ENCODE results near the gene NPBWR2. TPM values are rescaled to one million over a fixed set of nuclear protein-coding genes. Genes with fewer than 3 reads are reported as not detected.

The NPBWR2 gene
- total RNA-seq, 1 donor from 2014 or later = not detected

DNA sequence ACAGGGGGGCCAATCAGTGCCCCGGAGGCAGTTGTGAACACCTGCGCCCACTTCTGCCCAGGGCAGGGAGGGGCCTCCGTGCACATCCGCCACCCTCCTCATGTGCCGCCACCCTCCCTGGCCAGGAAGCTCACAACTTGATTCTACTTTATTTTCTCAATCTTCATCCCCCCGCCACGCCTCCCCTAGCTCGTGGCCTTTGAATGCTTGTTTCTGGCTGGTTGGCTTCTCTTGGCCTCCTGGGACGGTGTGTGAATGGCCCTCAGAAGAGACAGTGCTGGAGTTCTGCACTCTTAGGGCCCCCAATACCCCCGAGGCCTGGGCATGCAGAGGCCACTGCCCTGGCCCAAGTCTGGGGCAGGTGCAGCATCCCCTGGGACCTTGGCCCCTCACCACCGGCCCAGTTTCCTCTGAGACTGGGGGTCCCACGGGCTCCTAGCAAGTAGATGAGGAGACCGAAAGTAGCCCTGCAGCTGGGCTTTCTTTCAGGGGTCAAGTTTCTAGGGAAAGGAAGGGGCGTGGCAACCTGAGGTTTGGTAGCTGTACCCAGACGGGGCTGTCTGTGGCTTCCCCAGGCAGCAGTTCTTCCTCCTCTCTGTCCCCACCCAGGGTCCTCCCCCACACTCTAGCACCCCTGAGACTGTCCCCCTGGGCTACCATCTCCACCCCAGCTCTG, 29.4 kb downstream of the NPBWR2 start:
- no peak for FAIRE-seq

DNA sequence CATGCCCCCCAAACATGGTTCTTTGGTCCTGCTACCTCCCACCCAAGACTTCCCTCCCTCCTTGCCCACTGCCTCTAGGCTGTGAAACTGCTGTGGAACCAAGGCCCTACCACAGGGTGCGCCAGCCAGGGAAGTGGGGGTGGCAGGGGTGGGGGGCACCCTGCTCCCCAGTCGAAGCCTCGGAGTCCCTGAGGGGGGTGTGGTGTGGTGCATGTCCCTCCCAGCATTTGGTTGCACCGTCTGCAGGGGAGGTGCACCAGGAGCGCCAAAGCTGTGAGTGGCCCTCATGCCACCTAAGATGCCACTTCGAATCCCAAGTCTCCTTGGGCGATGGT, 29.9 kb downstream of the NPBWR2 start:
- Mint-ChIP-seq H3K4me1 (ENCODE audit: low read depth, unreplicated experiment) (no peaks in the 10 kb centered on the region), H3K36me3 (ENCODE audit: low read depth, unreplicated experiment) (no peaks in the 10 kb centered on the region), H3K27me3 (ENCODE audit: low read depth, unreplicated experiment) (no peaks in the 10 kb centered on the region), H3K27ac (ENCODE audit: unreplicated experiment) (no peak overlapping the region), H3K9me3 (ENCODE audit: unreplicated experiment) (no peaks in the 10 kb centered on the region), H3K4me3 (ENCODE audit: unreplicated experiment) (no peak overlapping the region)
- Histone ChIP-seq H3K27ac (ENCODE audit: low read depth, low read length) (no peak overlapping the region), H3K9ac (ENCODE audit: low read length) (no peak overlapping the region), H4K20me1 (ENCODE audit: insufficient read depth, low read length) (peaks cover 15% of the 10 kb centered on the region), H3K4me2 (ENCODE audit: low read length) (no peak overlapping the region), H3K36me3 (ENCODE audit: insufficient read depth, low read length) (no peaks in the 10 kb centered on the region), H3K4me1 (ENCODE audit: insufficient read depth, low read length) (peaks cover 8% of the 10 kb centered on the region), H3K27me3 (ENCODE audit: insufficient read depth, low read length) (no peaks in the 10 kb centered on the region), H3K4me3 (ENCODE audit: insufficient read depth, low read depth, low read length) (no peak overlapping the region), H3K9me3 (ENCODE audit: insufficient read depth, low read depth, low read length) (no peaks in the 10 kb centered on the region), H2AFZ (ENCODE audit: low read depth, low read length) (no peak overlapping the region), H3K79me2 (ENCODE audit: insufficient read depth, low read length) (no peaks in the 10 kb centered on the region)
- no peak for DNase-seq (ENCODE audit: low read depth)
- TF ChIP-seq EZH2 (IDR thresholded peaks at IDR 0.05; ENCODE audit: insufficient read depth, low read length) = no peak
- TF ChIP-seq, protein P1, sequence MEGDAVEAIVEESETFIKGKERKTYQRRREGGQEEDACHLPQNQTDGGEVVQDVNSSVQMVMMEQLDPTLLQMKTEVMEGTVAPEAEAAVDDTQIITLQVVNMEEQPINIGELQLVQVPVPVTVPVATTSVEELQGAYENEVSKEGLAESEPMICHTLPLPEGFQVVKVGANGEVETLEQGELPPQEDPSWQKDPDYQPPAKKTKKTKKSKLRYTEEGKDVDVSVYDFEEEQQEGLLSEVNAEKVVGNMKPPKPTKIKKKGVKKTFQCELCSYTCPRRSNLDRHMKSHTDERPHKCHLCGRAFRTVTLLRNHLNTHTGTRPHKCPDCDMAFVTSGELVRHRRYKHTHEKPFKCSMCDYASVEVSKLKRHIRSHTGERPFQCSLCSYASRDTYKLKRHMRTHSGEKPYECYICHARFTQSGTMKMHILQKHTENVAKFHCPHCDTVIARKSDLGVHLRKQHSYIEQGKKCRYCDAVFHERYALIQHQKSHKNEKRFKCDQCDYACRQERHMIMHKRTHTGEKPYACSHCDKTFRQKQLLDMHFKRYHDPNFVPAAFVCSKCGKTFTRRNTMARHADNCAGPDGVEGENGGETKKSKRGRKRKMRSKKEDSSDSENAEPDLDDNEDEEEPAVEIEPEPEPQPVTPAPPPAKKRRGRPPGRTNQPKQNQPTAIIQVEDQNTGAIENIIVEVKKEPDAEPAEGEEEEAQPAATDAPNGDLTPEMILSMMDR (IDR thresholded peaks at IDR 0.05; ENCODE audit: insufficient read depth, low read depth, low read length) = no peak
- no peak for FAIRE-seq

More for the DNA sequence above, 29.4 kb downstream of the NPBWR2 start:
- Histone ChIP-seq H4K20me1 (ENCODE audit: insufficient read depth, low read length) (peaks cover 15% of the 10 kb centered on the region), H3K4me1 (ENCODE audit: insufficient read depth, low read length) (peaks cover 8% of the 10 kb centered on the region), H2AFZ (ENCODE audit: low read depth, low read length) (no peak overlapping the region), H3K4me3 (ENCODE audit: insufficient read depth, low read depth, low read length) (no peak overlapping the region), H3K27ac (ENCODE audit: low read depth, low read length) (no peak overlapping the region), H3K9me3 (ENCODE audit: insufficient read depth, low read depth, low read length) (no peaks in the 10 kb centered on the region), H3K4me2 (ENCODE audit: low read length) (peak overlapping the region; percentile 96), H3K79me2 (ENCODE audit: insufficient read depth, low read length) (no peaks in the 10 kb centered on the region), H3K9ac (ENCODE audit: low read length) (no peak overlapping the region), H3K36me3 (ENCODE audit: insufficient read depth, low read length) (no peaks in the 10 kb centered on the region), H3K27me3 (ENCODE audit: insufficient read depth, low read length) (peaks cover 3% of the 10 kb centered on the region)
- TF ChIP-seq, protein P1 (IDR thresholded peaks at IDR 0.05; ENCODE audit: insufficient read depth, low read depth, low read length) = no peak
- no peak for TF ChIP-seq EZH2 (IDR thresholded peaks at IDR 0.05; ENCODE audit: insufficient read depth, low read length)
- no peak overlapping the region for H3K27ac Mint-ChIP-seq (ENCODE audit: unreplicated experiment)
- H3K4me1 Mint-ChIP-seq (ENCODE audit: low read depth, unreplicated experiment) = no peaks in the 10 kb centered on the region
- no peaks in the 10 kb centered on the region for H3K27me3 Mint-ChIP-seq (ENCODE audit: low read depth, unreplicated experiment)
- H3K36me3 Mint-ChIP-seq (ENCODE audit: low read depth, unreplicated experiment) = no peaks in the 10 kb centered on the region
- H3K4me3 Mint-ChIP-seq (ENCODE audit: unreplicated experiment) = no peak overlapping the region
- DNase-seq (ENCODE audit: low read depth) = no peak
- H3K9me3 Mint-ChIP-seq (ENCODE audit: unreplicated experiment) = no peaks in the 10 kb centered on the region

DNA sequence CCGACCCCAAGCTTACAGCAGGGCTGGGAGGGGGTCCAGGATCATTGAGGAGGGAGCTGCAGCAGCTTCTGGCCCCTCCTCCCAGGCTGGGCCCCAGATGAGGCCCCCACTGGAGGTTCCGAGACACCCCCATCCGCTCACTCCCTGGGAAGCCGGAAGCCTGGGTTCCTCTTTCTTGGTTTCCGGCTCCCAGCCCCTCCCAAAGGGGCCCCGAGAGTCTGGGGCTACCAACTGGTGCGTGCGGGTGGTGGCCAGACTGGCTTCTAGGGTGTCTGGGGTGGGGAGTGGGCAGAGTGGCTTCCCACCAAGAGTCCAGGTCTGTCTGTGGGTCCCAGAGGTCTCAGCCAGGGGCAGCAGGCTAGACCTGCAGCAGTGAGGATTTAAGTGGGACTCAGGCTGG, 30.3 kb downstream of the NPBWR2 start:
- TF ChIP-seq, protein P1 (IDR thresholded peaks at IDR 0.05; ENCODE audit: insufficient read depth, low read depth, low read length) = no peak
- no peak for TF ChIP-seq EZH2 (IDR thresholded peaks at IDR 0.05; ENCODE audit: insufficient read depth, low read length)
- no peaks in the 10 kb centered on the region for H3K27me3 Mint-ChIP-seq (ENCODE audit: low read depth, unreplicated experiment)
- DNase-seq (ENCODE audit: low read depth) = no peak
- Histone ChIP-seq H3K4me3 (ENCODE audit: insufficient read depth, low read depth, low read length) (no peak overlapping the region), H3K36me3 (ENCODE audit: insufficient read depth, low read length) (no peaks in the 10 kb centered on the region), H3K4me1 (ENCODE audit: insufficient read depth, low read length) (peaks cover 8% of the 10 kb centered on the region), H3K9ac (ENCODE audit: low read length) (no peak overlapping the region), H2AFZ (ENCODE audit: low read depth, low read length) (no peak overlapping the region), H4K20me1 (ENCODE audit: insufficient read depth, low read length) (peaks cover 12% of the 10 kb centered on the region), H3K79me2 (ENCODE audit: insufficient read depth, low read length) (no peaks in the 10 kb centered on the region), H3K4me2 (ENCODE audit: low read length) (no peak overlapping the region), H3K27me3 (ENCODE audit: insufficient read depth, low read length) (no peaks in the 10 kb centered on the region), H3K9me3 (ENCODE audit: insufficient read depth, low read depth, low read length) (no peaks in the 10 kb centered on the region), H3K27ac (ENCODE audit: low read depth, low read length) (no peak overlapping the region)
- no peak overlapping the region for H3K4me3 Mint-ChIP-seq (ENCODE audit: unreplicated experiment)
- no peaks in the 10 kb centered on the region for H3K9me3 Mint-ChIP-seq (ENCODE audit: unreplicated experiment)
- no peaks in the 10 kb centered on the region for H3K36me3 Mint-ChIP-seq (ENCODE audit: low read depth, unreplicated experiment)
- no peaks in the 10 kb centered on the region for H3K4me1 Mint-ChIP-seq (ENCODE audit: low read depth, unreplicated experiment)
- FAIRE-seq = no peak
- H3K27ac Mint-ChIP-seq (ENCODE audit: unreplicated experiment) = no peak overlapping the region

Measured in astrocyte (in vitro differentiated cells and primary cell).